Parathyroid adenoma (tissue), 2 donors: Measurements from ENCODE around the gene PTTG2.
A peak's percentile ranks its signal among the peaks of the same experiment; 100 is the strongest.

Experiments used
- H2AFZ ChIP-seq: fragments of 300-600 bp; sonication (generic); one replicate; pipeline ENCODE4 v1.7.0; 2017; ENCODE audit warnings: antibody characterized with exemption, mild to moderate bottlenecking
- H3K27ac ChIP-seq: fragments of 300-600 bp; sonication (generic); one replicate; pipeline ENCODE4 v1.7.0; 2017
- H3K27me3 ChIP-seq: fragments of 300-600 bp; sonication (generic); one replicate; pipeline ENCODE4 v1.7.0; 2017; ENCODE audit warnings: low read length; ENCODE audit not compliant: control insufficient read depth, insufficient read depth
- H3K36me3 ChIP-seq: fragments of 300-600 bp; sonication (generic); one replicate; pipeline ENCODE4 v1.7.0; 2017; ENCODE audit warnings: low read length; ENCODE audit not compliant: control insufficient read depth, insufficient read depth
- H3K4me1 ChIP-seq: fragments of 300-600 bp; sonication (generic); one replicate; pipeline ENCODE4 v1.7.0; 2017; ENCODE audit warnings: control low read depth
- H3K4me2 ChIP-seq: fragments of 300-600 bp; sonication (generic); one replicate; pipeline ENCODE4 v1.7.0; 2017; ENCODE audit warnings: low read length
- H3K4me3 ChIP-seq: fragments of 300-600 bp; sonication (generic); one replicate; pipeline ENCODE4 v1.7.0; 2017; ENCODE audit warnings: low read depth, low read length
- H3K79me2 ChIP-seq: fragments of 300-600 bp; sonication (generic); one replicate; pipeline ENCODE4 v1.7.0; 2017; ENCODE audit warnings: control low read depth
- H3K9ac ChIP-seq: fragments of 300-600 bp; sonication (generic); one replicate; pipeline ENCODE4 v1.7.0; 2017; ENCODE audit warnings: mild to moderate bottlenecking
- H3K9me3 ChIP-seq: fragments of 300-600 bp; sonication (generic); one replicate; pipeline ENCODE4 v1.7.0; 2017; ENCODE audit warnings: low read length; ENCODE audit not compliant: control insufficient read depth
- TF ChIP-seq, protein P1 (sequence below): fragments of 300-600 bp; sonication (generic); IDR thresholded peaks from one replicate; pipeline ENCODE4 v1.7.0; 2017; ENCODE audit warnings: antibody characterized with exemption, mild to moderate bottlenecking
- donor health status: primary hyperparathyroidism.

PTTG2 gene

DNA sequence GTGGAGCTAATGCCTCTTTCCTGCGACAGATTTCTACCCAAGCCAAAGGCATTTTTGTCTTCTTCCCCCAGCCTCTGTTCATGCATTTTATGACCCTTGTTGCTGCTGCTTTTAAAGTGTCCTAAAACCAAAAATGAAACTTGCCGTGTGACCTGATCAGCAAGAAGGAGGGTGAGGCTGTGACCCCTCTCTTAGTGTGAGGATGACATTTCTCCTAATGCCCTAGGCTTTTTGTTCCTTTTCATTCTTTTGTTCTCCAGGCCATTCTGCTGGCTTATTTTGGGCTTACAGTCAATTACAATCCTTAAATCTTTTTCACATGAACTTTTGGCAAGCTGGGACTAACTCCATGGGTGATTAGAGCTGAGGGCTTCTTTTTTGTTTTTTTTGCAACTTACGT, 34.4 kb downstream of the PTTG2 start:
- TF ChIP-seq, protein P1, sequence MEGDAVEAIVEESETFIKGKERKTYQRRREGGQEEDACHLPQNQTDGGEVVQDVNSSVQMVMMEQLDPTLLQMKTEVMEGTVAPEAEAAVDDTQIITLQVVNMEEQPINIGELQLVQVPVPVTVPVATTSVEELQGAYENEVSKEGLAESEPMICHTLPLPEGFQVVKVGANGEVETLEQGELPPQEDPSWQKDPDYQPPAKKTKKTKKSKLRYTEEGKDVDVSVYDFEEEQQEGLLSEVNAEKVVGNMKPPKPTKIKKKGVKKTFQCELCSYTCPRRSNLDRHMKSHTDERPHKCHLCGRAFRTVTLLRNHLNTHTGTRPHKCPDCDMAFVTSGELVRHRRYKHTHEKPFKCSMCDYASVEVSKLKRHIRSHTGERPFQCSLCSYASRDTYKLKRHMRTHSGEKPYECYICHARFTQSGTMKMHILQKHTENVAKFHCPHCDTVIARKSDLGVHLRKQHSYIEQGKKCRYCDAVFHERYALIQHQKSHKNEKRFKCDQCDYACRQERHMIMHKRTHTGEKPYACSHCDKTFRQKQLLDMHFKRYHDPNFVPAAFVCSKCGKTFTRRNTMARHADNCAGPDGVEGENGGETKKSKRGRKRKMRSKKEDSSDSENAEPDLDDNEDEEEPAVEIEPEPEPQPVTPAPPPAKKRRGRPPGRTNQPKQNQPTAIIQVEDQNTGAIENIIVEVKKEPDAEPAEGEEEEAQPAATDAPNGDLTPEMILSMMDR, result no peak
- H3K4me1 ChIP-seq, result peaks cover 52% of the 10 kb centered on the region
- H3K9ac ChIP-seq, result no peak overlapping the region
- peak overlapping the region; percentile 18 for H3K4me2 ChIP-seq
- no peak overlapping the region for H2AFZ ChIP-seq
- no peak overlapping the region for H3K4me3 ChIP-seq
- no peaks in the 10 kb centered on the region for H3K36me3 ChIP-seq
- H3K27me3 ChIP-seq, result no peaks in the 10 kb centered on the region
- H3K27ac ChIP-seq, result peak overlapping the region; percentile 89
- no peaks in the 10 kb centered on the region for H3K9me3 ChIP-seq
- H3K79me2 ChIP-seq, result peaks cover 38% of the 10 kb centered on the region

DNA sequence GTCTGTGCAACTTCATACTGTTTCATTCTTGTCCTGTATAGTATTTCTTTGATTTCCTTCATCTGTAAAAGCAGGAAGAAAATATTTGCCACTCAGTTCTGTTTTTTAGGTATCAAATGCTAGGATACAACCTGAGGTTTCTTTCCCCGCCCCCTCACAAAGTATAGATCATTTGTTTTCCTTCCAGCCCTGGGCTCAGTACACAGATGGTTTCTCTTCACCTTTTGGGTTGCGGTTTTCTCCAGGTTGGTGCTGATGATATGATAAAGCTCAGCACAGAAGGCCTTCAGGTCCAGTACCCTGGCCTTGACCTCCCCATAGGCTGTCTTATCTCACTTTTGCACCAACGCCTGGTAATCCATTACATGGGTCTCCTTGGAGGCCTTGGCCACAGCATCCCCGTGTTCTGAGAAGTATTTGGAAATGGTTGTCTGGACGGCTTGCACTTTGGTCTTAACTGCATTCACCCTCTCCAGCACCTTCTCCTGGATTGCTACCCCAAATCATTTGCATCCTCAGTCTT, 35.2 kb downstream of the PTTG2 start:
- Histone ChIP-seq H3K4me2 (peak overlapping the region; percentile 18), H3K27me3 (no peaks in the 10 kb centered on the region), H3K36me3 (no peaks in the 10 kb centered on the region), H3K9me3 (no peaks in the 10 kb centered on the region), H3K9ac (no peak overlapping the region), H3K79me2 (peaks cover 44% of the 10 kb centered on the region), H3K4me1 (peaks cover 48% of the 10 kb centered on the region), H3K27ac (peak overlapping the region; percentile 89), H2AFZ (no peak overlapping the region), H3K4me3 (no peak overlapping the region)
- TF ChIP-seq, protein P1, result no peak

DNA sequence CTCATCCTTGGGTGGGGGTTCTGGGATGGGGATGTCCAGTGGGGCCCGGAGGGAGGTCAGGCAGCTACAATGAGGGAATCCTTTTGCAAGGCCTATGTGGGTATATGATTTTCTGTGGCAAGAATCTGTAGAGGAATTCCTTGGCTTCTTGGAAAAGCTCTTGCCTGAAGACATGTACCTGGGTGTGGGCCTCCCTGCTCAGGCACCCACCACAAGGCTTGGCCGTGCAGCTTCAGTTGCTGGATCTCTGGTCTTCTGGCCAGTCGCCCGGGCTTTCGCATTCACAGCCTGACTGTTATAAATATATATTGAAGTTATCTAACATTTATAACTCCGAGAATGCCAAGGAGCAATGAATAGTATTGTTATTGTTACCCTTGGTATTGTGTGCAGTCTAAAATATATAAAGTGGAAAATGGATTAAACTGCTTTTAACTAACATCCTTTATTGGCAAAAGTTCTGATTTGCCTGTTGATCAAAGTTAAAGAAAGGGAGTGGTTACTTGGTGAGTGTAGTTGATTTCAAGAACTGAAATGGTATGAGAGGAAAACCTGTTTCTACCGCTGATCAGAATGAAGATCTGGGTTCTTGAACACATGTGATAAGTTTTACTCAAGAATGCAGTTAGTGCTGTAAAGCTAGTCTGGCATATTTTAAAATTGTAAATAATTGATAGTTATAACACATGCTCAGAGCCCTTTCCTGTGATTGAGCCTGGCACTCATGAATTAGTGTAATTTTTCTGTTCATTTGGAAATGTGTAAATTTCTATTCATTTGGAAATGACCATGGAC, 36.0 kb downstream of the PTTG2 start:
- no peaks in the 10 kb centered on the region for H3K9me3 ChIP-seq
- no peak overlapping the region for H3K4me3 ChIP-seq
- peak overlapping the region; percentile 20 for H3K4me2 ChIP-seq
- H3K36me3 ChIP-seq, result no peaks in the 10 kb centered on the region
- peaks cover 46% of the 10 kb centered on the region for H3K79me2 ChIP-seq
- no peak overlapping the region for H2AFZ ChIP-seq
- H3K27ac ChIP-seq, result peak overlapping the region; percentile 89
- no peaks in the 10 kb centered on the region for H3K27me3 ChIP-seq
- H3K9ac ChIP-seq, result no peak overlapping the region
- TF ChIP-seq, protein P1, result no peak
- H3K4me1 ChIP-seq, result peaks cover 41% of the 10 kb centered on the region

DNA sequence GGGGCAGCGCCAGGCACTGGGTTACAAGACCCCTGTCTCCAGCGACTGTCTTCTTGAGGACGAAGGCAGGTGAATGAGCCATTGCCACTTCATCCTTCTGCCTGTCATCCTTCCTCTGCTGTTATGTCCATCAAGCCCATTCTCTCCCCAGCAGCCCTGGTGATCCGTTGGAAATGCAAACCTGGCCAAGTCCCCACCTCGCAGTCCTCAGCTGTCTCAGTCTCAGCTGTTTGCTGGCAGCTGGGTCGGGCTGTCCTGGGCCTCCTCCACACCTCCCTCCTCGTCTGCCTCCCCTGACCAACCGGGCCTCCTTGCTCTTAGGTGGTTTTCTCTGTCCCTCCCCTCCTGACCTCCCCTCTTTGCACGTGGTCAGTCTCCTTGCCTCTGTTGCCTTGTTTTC, 38.0 kb downstream of the PTTG2 start:
- Histone ChIP-seq H3K9ac (no peak overlapping the region), H2AFZ (no peak overlapping the region), H3K4me3 (no peak overlapping the region), H3K4me1 (peaks cover 36% of the 10 kb centered on the region), H3K4me2 (no peak overlapping the region), H3K27ac (peak overlapping the region; percentile 68), H3K27me3 (no peaks in the 10 kb centered on the region), H3K9me3 (no peaks in the 10 kb centered on the region), H3K79me2 (peaks cover 36% of the 10 kb centered on the region), H3K36me3 (no peaks in the 10 kb centered on the region)
- TF ChIP-seq, protein P1, result no peak
